GM12873 (cell line): ENCODE data around the gene TNS4.

Experiments used
- TF ChIP-seq, protein P1 (sequence below): IDR thresholded peaks from 2 replicates; pipeline ENCODE4 v1.5.1; 2012; ENCODE audit warnings: low read depth, mild to moderate bottlenecking, moderate library complexity, low read length, control low read depth; ENCODE audit not compliant: insufficient read depth; ENCODE audit errors: missing control alignments

The TNS4 gene

DNA sequence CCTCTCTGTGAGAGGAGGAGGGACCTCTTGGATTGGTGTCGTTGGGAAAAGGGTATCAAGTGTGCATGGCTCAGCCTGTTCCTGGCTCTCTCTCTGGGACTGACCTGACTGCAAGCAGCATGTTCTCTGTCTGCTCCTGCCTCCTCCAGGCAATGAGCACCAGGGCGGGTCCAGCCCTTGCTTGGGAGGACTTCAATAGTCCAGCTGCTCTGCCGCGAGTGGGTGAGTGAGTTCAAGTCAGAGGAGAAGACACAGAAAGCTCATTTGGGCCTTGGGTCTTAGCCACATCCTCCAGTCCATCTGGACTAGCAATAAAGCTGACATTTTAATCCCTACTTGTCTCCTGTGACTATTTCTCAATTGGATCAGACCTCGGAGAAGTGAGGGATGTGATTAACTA lies 25.2 kb upstream of the TNS4 start:
- TF ChIP-seq, protein P1, sequence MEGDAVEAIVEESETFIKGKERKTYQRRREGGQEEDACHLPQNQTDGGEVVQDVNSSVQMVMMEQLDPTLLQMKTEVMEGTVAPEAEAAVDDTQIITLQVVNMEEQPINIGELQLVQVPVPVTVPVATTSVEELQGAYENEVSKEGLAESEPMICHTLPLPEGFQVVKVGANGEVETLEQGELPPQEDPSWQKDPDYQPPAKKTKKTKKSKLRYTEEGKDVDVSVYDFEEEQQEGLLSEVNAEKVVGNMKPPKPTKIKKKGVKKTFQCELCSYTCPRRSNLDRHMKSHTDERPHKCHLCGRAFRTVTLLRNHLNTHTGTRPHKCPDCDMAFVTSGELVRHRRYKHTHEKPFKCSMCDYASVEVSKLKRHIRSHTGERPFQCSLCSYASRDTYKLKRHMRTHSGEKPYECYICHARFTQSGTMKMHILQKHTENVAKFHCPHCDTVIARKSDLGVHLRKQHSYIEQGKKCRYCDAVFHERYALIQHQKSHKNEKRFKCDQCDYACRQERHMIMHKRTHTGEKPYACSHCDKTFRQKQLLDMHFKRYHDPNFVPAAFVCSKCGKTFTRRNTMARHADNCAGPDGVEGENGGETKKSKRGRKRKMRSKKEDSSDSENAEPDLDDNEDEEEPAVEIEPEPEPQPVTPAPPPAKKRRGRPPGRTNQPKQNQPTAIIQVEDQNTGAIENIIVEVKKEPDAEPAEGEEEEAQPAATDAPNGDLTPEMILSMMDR, result no peak

DNA sequence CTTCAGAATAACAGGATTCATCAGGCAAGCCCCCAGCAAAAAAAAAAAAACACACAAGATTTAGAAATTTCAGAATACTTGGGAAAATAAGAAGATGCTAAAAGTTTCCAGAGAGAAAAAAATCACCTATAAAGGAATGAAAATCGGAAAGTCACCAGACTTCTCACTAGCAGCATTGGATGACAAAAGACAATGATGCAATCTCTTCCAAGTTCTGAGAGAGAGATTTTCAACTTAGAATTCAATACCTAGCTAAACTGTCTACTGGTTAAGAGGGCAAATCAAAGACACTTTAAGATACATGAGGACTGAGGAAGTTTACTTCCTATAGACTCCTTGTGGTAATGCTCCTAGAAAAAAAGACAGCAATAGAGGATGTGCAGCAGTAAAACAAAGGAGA lies 23.9 kb upstream of the TNS4 start:
- TF ChIP-seq, protein P1, result no peak

DNA sequence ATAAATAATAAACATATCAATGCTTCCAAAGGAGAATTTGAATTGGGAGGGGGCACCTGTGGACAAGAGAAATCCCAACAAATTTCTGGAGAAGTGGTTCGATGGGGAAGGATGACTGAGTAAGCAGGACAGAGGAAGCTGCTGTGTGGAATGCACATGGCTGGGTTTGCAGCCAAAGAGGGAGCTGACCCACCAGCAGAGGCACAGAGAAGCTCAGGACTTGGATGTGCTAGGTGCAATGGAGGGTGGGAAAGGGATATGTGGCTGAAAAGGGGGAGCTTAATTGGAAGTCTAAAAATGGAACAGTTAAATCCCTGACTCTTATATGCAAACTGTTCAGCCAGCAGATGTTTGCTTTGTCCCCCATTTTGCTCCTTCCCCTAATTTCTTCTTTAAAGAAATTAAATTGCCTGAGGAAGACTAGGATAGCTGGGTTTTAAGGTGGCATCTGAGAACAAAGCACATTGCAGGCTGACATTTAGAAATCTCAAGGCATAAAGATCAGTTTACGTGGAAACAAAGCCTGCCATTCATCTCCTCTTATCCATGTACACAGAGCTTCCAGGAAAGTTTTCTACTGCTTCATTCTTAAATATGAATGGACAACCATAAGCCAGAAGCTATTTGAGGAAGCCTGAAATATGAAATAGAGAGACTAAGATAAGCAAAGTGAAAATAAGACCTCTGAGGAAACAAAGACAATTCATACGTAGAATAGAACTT lies 23.0 kb upstream of the TNS4 start:
- TF ChIP-seq, protein P1, result no peak

DNA sequence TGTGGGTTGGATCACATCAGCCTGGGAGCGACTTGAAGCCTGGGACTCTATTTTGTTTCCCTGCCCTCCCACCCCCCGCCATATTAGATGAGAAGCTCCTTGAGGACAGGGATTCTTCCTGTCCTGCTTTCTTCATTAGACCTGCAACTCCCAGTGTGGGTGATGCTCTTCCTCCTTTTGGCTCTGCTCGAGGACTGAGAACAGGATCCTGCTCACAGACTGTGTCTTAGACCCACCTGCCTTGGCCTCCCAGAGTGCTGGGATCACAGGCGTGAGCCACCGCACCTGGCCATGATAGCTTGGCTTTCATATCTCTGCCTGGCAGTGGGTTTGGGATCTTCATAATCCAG lies 21.5 kb upstream of the TNS4 start:
- TF ChIP-seq, protein P1, result no peak

DNA sequence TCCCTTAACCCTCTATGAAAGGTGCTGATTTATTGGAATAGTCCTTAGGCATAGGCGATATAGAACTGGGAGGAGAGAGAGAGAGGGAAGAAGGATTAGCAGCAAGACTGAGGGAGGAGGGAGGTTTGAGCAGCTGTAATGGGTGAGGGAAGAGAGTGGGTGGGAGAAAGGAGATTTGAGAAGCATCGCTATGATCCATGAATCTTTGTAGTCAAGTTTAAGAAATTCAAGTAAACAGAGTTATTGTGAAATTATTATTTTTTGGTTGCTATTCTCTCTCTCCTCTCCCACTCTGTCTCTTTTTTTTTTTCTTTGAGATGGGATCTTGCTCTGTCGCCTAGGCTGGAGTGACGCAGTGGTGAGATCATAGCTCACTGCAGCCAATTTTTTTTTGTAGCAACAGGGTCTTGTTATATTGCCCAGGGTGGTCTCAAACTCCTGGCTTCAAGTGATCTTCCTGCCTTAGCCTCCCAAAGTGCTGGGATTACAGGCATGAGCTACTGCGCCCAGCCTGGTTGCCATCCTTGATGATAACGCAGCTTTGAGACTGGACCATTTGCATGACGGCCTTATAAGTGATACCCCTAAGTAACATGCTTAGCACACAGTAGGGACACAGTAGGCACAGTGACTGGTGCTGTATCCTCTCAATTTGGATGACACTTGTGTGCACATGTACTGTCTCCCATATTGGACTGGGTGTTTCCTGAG lies 21.0 kb upstream of the TNS4 start:
- TF ChIP-seq, protein P1, result no peak

DNA sequence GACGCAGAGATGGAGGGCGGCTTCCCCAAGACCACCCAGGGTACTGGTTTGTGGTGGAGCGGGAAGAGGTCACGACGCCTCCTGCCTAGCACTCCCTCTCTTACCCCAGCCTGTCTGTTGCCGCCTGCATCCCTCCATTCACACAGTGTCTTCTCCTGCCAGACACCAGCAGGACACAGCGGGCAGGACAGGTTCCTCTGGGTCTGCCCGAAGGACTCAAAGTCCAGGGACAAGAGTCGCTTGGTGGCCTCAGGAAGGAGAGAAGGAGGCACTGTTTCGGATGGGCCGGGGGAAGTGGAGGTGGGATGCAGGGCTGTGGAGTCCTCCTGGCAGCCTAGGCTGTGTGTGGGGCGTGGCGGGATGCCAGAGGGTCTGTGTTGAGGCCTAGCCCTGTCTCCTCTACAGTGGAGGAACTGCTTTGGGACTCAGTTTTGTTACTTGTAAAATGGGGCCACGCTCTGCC lies 19.6 kb upstream of the TNS4 start:
- TF ChIP-seq, protein P1, result no peak

DNA sequence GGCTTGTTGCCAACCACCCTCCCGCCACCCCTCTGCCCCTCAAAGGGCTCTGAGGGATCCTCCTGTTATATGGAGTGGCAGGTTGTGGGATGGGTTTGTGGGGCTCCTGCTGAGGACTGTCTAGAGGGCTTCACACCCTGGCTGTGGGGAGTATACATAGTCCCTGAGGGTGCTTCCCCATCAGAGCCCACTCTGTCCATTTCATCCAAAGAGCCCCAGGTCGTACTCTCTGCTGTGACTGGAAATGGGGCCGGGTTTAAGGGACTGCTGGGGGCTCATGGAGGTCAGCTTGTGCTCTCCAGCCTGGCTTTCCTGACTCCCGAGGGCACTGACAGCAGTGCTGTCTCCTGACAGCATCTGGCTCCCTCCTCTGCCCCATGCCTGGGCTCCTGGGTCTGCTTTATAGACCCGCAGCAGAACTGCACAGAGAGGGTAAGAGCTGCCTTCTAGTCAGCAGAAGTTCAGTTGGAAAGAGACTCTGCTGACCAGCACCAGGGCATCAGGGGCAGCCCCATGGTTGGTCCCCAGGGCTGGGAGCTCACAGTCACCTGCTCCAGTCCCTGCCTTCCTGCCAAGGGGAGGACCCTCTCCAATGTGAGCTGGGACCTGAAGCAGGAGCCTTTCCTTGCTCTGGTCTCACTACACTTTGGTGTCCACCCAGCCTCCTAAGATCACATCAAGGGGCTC lies 17.8 kb upstream of the TNS4 start:
- TF ChIP-seq, protein P1, result no peak
